Activated naive CD4-positive, alpha-beta T cell treated with anti-CD3 and anti-CD28 coated beads, Interleukin-2, amount 10 ng/mL, durations not matched to agents 7 days and 5 days (primary cell): Measurements from ENCODE around the gene PTPRZ1.

Experiments
- CTCF ChIA-PET: fragments of 350-600 bp; sonication (Branson Sonifier 250); formaldehyde crosslinking; loops from one replicate; lab custom pipeline; 2021; ENCODE audit warnings: antibody characterized with exemption; lab: Charles Lee
- DNase-seq: peaks from one replicate; pipeline ENCODE4 v3.0.0-alpha.2; 2020
- H3K27ac Mint-ChIP-seq: one replicate; pipeline ENCODE4 v1.8.0; 2021; ENCODE audit warnings: mild to moderate bottlenecking, moderate library complexity, mixed read lengths
- H3K27me3 Mint-ChIP-seq: one replicate; pipeline ENCODE4 v1.8.0; 2021; ENCODE audit warnings: mild to moderate bottlenecking, mixed read lengths
- H3K36me3 Mint-ChIP-seq: one replicate; pipeline ENCODE4 v1.8.0; 2021; ENCODE audit warnings: mixed read lengths
- H3K4me1 Mint-ChIP-seq: one replicate; pipeline ENCODE4 v1.8.0; 2021; ENCODE audit warnings: mixed read lengths
- H3K4me3 Mint-ChIP-seq: one replicate; pipeline ENCODE4 v1.8.0; 2021; ENCODE audit warnings: mild to moderate bottlenecking, moderate library complexity, mixed read lengths
- H3K9me3 Mint-ChIP-seq: one replicate; pipeline ENCODE4 v1.8.0; 2021; ENCODE audit warnings: mixed read lengths

PTPRZ1 gene

DNA sequence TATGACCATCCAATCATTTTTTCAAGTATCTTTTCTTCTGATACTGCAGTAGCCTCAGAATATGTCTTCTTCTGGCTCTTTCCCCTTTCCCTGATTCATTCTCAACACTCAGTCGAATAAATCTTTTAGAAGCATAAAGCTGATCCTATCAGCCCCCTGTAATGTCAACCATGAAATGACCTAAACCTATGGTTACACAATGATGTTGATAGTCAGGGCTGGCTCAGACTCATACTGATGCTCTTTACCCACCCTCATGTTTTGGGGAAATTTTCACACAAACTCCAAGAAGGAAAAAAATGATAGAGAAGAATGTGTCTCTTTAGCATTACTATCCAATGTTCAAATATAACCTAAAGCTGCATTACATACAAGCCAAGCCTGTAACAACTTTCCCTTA, 195.1 kb downstream of the PTPRZ1 start:
- no peak for DNase-seq
- Mint-ChIP-seq H3K4me3 (no peak overlapping the region), H3K36me3 (no peaks in the 10 kb centered on the region), H3K4me1 (no peaks in the 10 kb centered on the region), H3K27me3 (no peaks in the 10 kb centered on the region), H3K27ac (no peak overlapping the region), H3K9me3 (peaks cover 2% of the 10 kb centered on the region)
- CTCF ChIA-PET: no interaction called here

DNA sequence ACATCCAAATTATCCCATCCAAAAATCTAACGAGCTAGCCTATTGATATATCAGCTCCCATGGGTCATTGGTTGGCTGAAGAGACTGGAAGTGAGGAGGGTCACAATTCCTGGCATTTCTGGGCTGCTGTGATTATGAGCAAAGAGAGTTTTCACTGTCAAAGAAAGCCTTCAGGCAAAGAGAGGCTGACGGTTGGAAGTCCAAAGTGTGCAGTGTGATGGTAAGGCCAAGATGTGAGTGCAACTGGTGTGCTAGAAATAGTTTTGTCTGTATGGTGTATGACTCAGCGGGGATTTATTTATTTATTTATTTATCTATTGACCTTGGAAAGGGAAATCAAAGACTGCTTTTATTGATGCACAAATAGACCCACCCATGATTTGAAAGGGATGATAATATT, 196.0 kb downstream of the PTPRZ1 start:
- CTCF ChIA-PET: no interaction called here
- no peak overlapping the region for H3K27ac Mint-ChIP-seq
- no peaks in the 10 kb centered on the region for H3K27me3 Mint-ChIP-seq
- H3K36me3 Mint-ChIP-seq: no peaks in the 10 kb centered on the region
- DNase-seq: no peak
- no peak overlapping the region for H3K4me3 Mint-ChIP-seq
- H3K4me1 Mint-ChIP-seq: no peaks in the 10 kb centered on the region
- H3K9me3 Mint-ChIP-seq: peaks cover 2% of the 10 kb centered on the region

- H3K36me3 Mint-ChIP-seq: no peaks in the 10 kb centered on the region
- H3K4me1 Mint-ChIP-seq: no peaks in the 10 kb centered on the region
- peaks cover 2% of the 10 kb centered on the region for H3K9me3 Mint-ChIP-seq
- no peak for DNase-seq
- H3K27me3 Mint-ChIP-seq: no peaks in the 10 kb centered on the region
- no peak overlapping the region for H3K27ac Mint-ChIP-seq
- CTCF ChIA-PET: no interaction called here
- H3K4me3 Mint-ChIP-seq: no peak overlapping the region
Measured at GRCh38 chr7:122070062-122070461, 197.1 kb downstream of the PTPRZ1 start.

GRCh38 chr7:122070834-122071233, 197.9 kb downstream of the PTPRZ1 start:
- Mint-ChIP-seq H3K4me1 (no peaks in the 10 kb centered on the region), H3K27ac (no peak overlapping the region), H3K9me3 (peaks cover 2% of the 10 kb centered on the region), H3K4me3 (no peak overlapping the region), H3K36me3 (no peaks in the 10 kb centered on the region), H3K27me3 (no peaks in the 10 kb centered on the region)
- DNase-seq: no peak
- CTCF ChIA-PET: no interaction called here

DNA sequence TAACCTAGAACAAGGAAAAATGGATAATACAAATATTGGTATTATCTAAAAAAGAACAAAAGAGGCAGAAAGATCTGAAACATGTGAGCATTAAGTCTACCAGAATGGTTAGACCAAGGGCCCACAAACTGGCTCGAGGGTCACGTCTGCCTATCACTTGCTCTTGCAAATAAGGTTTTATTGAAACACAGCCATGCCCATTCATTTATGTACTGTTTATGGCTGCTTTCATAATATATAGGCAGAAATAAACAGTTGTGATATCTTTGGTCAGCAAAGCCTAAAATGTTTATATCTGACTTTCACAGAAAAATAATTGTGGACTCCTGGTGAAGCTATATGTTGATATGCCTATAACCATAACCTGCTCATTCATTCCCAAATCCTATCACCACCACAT, 199.3 kb downstream of the PTPRZ1 start:
- Mint-ChIP-seq H3K4me3 (no peak overlapping the region), H3K9me3 (peaks cover 2% of the 10 kb centered on the region), H3K36me3 (no peaks in the 10 kb centered on the region), H3K27me3 (no peaks in the 10 kb centered on the region), H3K27ac (no peak overlapping the region), H3K4me1 (no peaks in the 10 kb centered on the region)
- CTCF ChIA-PET: no interaction called here
- DNase-seq: no peak

GRCh38 chr7:122072924-122073599, 200.1 kb downstream of the PTPRZ1 start:
- no peak for DNase-seq
- Mint-ChIP-seq H3K27me3 (no peaks in the 10 kb centered on the region), H3K27ac (no peak overlapping the region), H3K9me3 (peaks cover 2% of the 10 kb centered on the region), H3K4me3 (no peak overlapping the region), H3K36me3 (no peaks in the 10 kb centered on the region), H3K4me1 (no peaks in the 10 kb centered on the region)
- CTCF ChIA-PET: no interaction called here

- no peaks in the 10 kb centered on the region for H3K4me1 Mint-ChIP-seq
Measured at GRCh38 chr7:122073635-122074034, 200.7 kb downstream of the PTPRZ1 start.

DNA sequence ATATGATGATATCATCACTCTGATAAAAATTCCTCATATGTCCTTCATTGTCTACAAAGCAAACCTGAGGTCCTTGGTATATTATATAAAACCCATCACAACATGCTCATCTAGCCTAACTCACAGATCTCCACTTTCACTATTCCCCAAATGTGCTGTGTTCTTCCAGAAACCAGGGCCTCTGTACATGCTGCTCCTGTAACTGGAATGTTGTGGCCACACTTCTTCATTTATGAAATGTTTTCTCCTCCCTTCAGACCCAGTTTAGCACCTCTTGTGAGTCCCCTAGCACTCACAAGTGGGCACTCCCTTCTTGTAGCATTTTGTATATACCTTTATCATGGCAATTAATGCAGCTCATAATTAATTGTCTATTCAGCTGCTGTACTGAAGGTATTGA, 209.2 kb downstream of the PTPRZ1 start:
- no peaks in the 10 kb centered on the region for H3K4me1 Mint-ChIP-seq
- CTCF ChIA-PET: interaction anchor here (1.8 kb wide), 1 partner anchor 11 kb away, joined by 7 read pairs; no protein-coding TSS in a partner anchor
- no peak overlapping the region for H3K4me3 Mint-ChIP-seq

More at GRCh38 chr7:122073635-122074034, 200.7 kb downstream of the PTPRZ1 start:
- Mint-ChIP-seq H3K36me3 (no peaks in the 10 kb centered on the region), H3K27me3 (no peaks in the 10 kb centered on the region), H3K27ac (no peak overlapping the region), H3K4me3 (no peak overlapping the region), H3K9me3 (peaks cover 2% of the 10 kb centered on the region)
- CTCF ChIA-PET: no interaction called here
- DNase-seq: no peak

GRCh38 chr7:122082670-122083069, 209.7 kb downstream of the PTPRZ1 start:
- CTCF ChIA-PET: no interaction called here

More for the DNA sequence above, 209.2 kb downstream of the PTPRZ1 start:
- Mint-ChIP-seq H3K9me3 (no peaks in the 10 kb centered on the region), H3K36me3 (no peaks in the 10 kb centered on the region), H3K27me3 (no peaks in the 10 kb centered on the region), H3K27ac (no peak overlapping the region)
- no peak for DNase-seq

DNA sequence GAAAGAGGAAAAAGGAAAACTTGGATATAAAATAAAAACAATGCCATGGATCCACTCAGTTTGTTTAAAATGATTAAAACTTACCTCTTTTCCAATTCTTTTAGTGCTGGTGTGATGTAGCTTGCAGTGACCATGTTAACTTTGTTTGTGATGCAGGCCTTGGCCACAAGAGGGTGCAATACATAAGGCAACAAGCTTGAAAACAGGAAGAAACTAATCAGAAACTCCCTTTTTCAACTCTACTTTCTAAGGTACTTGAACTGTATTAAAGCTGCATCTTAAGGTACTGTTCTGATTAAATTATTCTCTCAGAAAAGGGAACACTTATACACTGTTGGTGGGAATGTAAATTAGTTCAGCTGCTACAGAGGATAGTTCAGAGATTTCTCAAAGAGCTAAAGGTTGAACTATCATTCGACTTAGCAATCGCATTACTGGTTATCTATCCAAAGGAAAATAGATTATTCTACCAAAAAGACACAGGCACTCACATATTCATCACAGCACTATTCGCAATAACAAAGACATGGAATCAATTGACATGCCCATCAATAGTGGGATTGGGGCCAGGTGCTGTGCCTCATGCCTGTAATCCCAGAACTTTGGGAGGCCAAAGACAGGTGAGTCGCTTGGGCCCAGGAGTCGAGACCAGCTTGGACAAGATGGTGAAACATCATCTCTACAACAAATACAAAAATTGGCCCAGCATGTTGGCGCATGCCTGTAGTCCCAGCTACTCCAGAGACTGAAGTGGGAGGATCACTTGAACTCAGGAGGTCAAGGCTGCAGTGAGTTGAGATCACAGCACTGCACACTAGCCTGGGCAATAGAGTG, 220.2 kb downstream of the PTPRZ1 start:
- Mint-ChIP-seq H3K36me3 (no peaks in the 10 kb centered on the region), H3K9me3 (no peaks in the 10 kb centered on the region), H3K4me1 (no peaks in the 10 kb centered on the region), H3K27me3 (no peaks in the 10 kb centered on the region), H3K4me3 (no peak overlapping the region), H3K27ac (no peak overlapping the region)
- CTCF ChIA-PET: interaction anchor here (0.6 to 1.3 kb wide), 6 partner anchors 10 to 440 kb away, joined by 3 to 8 read pairs (median 4); no protein-coding TSS in a partner anchor
- DNase-seq: peak; percentile 67

More at GRCh38 chr7:122082670-122083069, 209.7 kb downstream of the PTPRZ1 start:
- Mint-ChIP-seq H3K9me3 (no peaks in the 10 kb centered on the region), H3K27ac (no peak overlapping the region), H3K36me3 (no peaks in the 10 kb centered on the region), H3K4me3 (no peak overlapping the region), H3K27me3 (no peaks in the 10 kb centered on the region), H3K4me1 (no peaks in the 10 kb centered on the region)
- no peak for DNase-seq

GRCh38 chr7:122094549-122094948, 221.6 kb downstream of the PTPRZ1 start:
- Mint-ChIP-seq H3K36me3 (no peaks in the 10 kb centered on the region), H3K9me3 (no peaks in the 10 kb centered on the region), H3K27ac (no peak overlapping the region), H3K27me3 (no peaks in the 10 kb centered on the region), H3K4me3 (no peak overlapping the region), H3K4me1 (no peaks in the 10 kb centered on the region)
- no peak for DNase-seq
- CTCF ChIA-PET: interaction anchor here (0.8 to 1.0 kb wide), 3 partner anchors 8 to 432 kb away, joined by 3 to 4 read pairs (median 3); no protein-coding TSS in a partner anchor

GRCh38 chr7:122095642-122096041, 222.7 kb downstream of the PTPRZ1 start:
- Mint-ChIP-seq H3K4me3 (no peak overlapping the region), H3K4me1 (no peaks in the 10 kb centered on the region), H3K9me3 (no peaks in the 10 kb centered on the region), H3K27me3 (no peaks in the 10 kb centered on the region), H3K36me3 (no peaks in the 10 kb centered on the region), H3K27ac (no peak overlapping the region)
- CTCF ChIA-PET: no interaction called here
- DNase-seq: no peak

DNA sequence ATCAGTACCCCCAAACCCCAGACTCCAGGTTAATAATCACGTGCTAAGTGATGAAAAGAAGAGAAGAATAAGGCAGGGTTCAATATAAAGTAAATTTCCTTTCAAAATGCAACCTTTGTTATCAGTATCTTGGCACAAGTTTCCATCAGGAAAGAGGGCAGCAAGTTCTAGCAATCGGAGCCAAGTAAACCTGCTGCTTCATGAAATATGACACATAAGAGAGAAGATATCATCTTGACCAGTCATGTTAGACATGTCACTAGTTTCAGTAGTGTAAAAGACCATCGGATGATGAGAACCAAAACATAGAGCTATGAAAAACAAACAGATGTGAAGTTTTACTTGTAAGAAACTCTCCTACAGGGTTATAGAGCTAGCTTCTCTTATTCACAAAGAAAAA, 227.1 kb downstream of the PTPRZ1 start:
- no peaks in the 10 kb centered on the region for H3K27me3 Mint-ChIP-seq
- H3K9me3 Mint-ChIP-seq: peaks cover 14% of the 10 kb centered on the region
- no peak overlapping the region for H3K27ac Mint-ChIP-seq
- no peaks in the 10 kb centered on the region for H3K36me3 Mint-ChIP-seq
- H3K4me3 Mint-ChIP-seq: no peak overlapping the region
- no peaks in the 10 kb centered on the region for H3K4me1 Mint-ChIP-seq
- DNase-seq: no peak
- CTCF ChIA-PET: no interaction called here

GRCh38 chr7:122103064-122103463, 230.1 kb downstream of the PTPRZ1 start:
- peaks cover 16% of the 10 kb centered on the region for H3K9me3 Mint-ChIP-seq
- no peaks in the 10 kb centered on the region for H3K4me1 Mint-ChIP-seq
- H3K27ac Mint-ChIP-seq: no peak overlapping the region
- no peaks in the 10 kb centered on the region for H3K36me3 Mint-ChIP-seq
- H3K27me3 Mint-ChIP-seq: no peaks in the 10 kb centered on the region
- DNase-seq: no peak
- H3K4me3 Mint-ChIP-seq: no peak overlapping the region
- CTCF ChIA-PET: interaction anchor here (1.1 kb wide), 1 partner anchor 10 kb away, joined by 5 read pairs; no protein-coding TSS in a partner anchor
